ENCODE data around the gene TNFRSF19.

DNA sequence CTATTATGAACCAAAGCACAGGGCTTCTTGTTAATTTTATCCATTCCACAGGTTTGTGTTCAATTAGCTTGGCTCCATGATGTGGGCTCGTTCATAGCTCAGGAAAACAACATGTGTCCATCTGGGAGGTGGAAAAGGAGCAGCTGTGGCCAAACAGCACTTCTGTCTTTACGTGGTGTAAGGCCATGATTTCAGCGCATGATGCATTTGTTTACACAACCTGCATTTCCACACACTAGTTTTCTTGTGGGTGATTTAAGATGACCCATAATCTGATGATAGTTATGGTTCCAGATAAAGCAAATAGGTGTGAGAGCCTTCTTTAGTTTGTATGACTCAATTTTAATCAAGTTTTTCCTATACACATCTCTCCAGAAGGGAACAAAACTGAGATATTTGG lies 101.7 kb downstream of the TNFRSF19 start:
- TF ChIP-seq SUZ12 (IDR thresholded peaks at IDR 0.05) = no peak
- TF ChIP-seq HDGF (IDR thresholded peaks at IDR 0.05; ENCODE audit: borderline replicate concordance) = no peak
- no peak for TF ChIP-seq FOXA1 (IDR thresholded peaks at IDR 0.05)
- TF ChIP-seq FOXM1 (IDR thresholded peaks at IDR 0.05; ENCODE audit: borderline replicate concordance) = no peak
- TF ChIP-seq CTBP1 (IDR thresholded peaks at IDR 0.05; ENCODE audit: borderline replicate concordance) = no peak
- TF ChIP-seq ELF4 (IDR thresholded peaks at IDR 0.05) = no peak
- no peak for TF ChIP-seq SP1 (IDR thresholded peaks at IDR 0.05)
- TF ChIP-seq LEF1 (IDR thresholded peaks at IDR 0.05; ENCODE audit: borderline replicate concordance) = no peak
